ENCODE results near the gene UBAP1L. TPM values are rescaled to one million over a fixed set of nuclear protein-coding genes. Genes with fewer than 3 reads are reported as not detected.
"Not testable (repeated sequence)": the region's sequence is repeated elsewhere in the genome, so short reads cannot be mapped to it uniquely, and the experiment has no call there.

The UBAP1L gene
- total and polyA plus RNA-seq, 2 donors (not counting 3 experiments of a cell fraction or from before 2014, with no cell fraction given), result 1.9 to 5.0 TPM

DNA sequence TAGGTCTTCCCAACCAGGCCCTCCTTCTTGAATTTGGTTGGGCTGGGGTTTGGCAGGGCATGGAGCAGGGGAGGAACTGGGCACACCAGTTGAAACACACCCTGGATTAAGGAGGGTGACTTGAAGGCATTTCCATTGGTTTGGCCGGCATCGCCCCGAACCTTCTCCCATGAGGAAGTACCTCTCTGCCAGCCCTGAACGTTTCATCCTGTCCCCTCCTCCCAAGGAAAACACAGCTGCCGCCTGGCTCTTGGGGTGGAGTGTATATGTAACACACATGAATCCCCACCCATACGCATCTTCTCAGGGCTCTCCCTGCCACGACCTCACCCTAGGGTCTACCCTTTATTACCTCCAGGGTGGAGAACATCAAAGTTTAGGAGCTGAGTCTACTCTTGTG is 14.6 kb downstream of the UBAP1L start:
- Histone ChIP-seq H2AFZ (ENCODE audit: low read depth, low read length) (no peak overlapping the region), H3K9ac (replicated peaks; ENCODE audit: extremely low read depth, insufficient read depth, low read length) (no peak overlapping the region), H3K4me2 (ENCODE audit: insufficient read depth, low read length) (no peak overlapping the region), H4K20me1 (replicated peaks; ENCODE audit: control insufficient read depth, extremely low read depth, insufficient read depth, low read length) (no peaks in the 10 kb centered on the region), H3K4me3 (replicated peaks in 1 of 3; ENCODE audit: insufficient read depth in 1 of 3, low read depth in 1 of 3, low read length in 3 of 3) (no peak overlapping the region), H3K9me3 (replicated peaks; ENCODE audit: control insufficient read depth, insufficient read depth, low read length) (no peaks in the 10 kb centered on the region), H3K9me1 (replicated peaks; ENCODE audit: control insufficient read depth, extremely low read depth, insufficient read depth, low read length) (no peaks in the 10 kb centered on the region), H3K4me1 (ENCODE audit: control insufficient read depth, extremely low read depth, insufficient read depth, low read length) (no peaks in the 10 kb centered on the region), H3K27me3 (ENCODE audit: control insufficient read depth in 2 of 2, insufficient read depth in 2 of 2, low read length in 2 of 2) (no peaks in the 10 kb centered on the region), H3K36me3 (ENCODE audit: control insufficient read depth in 2 of 2, extremely low read depth in 1 of 2, insufficient read depth in 2 of 2, low read length in 2 of 2) (peaks cover 0 to 9% of the 10 kb centered on the region in 2 experiments), H3K79me2 (ENCODE audit: control insufficient read depth, insufficient read depth, low read length) (no peaks in the 10 kb centered on the region), H3K27ac (ENCODE audit: insufficient read depth, low read depth, low read length) (no peak overlapping the region)
- FAIRE-seq (no peak), DNase-seq (ENCODE audit: low read depth, low spot score) (no peak)
- TF ChIP-seq MAX (IDR thresholded peaks at IDR 0.05; ENCODE audit: insufficient read depth, insufficient read length), result no peak
- no peak for TF ChIP-seq CTCF (IDR thresholded peaks at IDR 0.05; ENCODE audit: extremely low read depth in 1 of 2, insufficient read depth in 1 of 2, low read depth in 1 of 2, low read length in 2 of 2)
- TF ChIP-seq JUN (IDR thresholded peaks at IDR 0.05; ENCODE audit: borderline replicate concordance, insufficient read depth, insufficient read length, low read depth), result no peak
- no peak for TF ChIP-seq EZH2 (IDR thresholded peaks at IDR 0.05; ENCODE audit: borderline replicate concordance, low read depth, low read length, severe bottlenecking)
- TF ChIP-seq FOS (IDR thresholded peaks at IDR 0.05; ENCODE audit: borderline replicate concordance, insufficient read depth, low read length), result no peak
- TF ChIP-seq MYC (IDR thresholded peaks at IDR 0.05; ENCODE audit: low read depth, low read length), result no peak
- no peak for TF ChIP-seq GATA2 (IDR thresholded peaks at IDR 0.05; ENCODE audit: insufficient read depth, insufficient read length, low read depth, low read length)
- TF ChIP-seq POLR2AphosphoS5 (IDR thresholded peaks at IDR 0.05; ENCODE audit: insufficient read depth, low read depth, low read length), result no peak
- no peak for TF ChIP-seq POLR2A (IDR thresholded peaks at IDR 0.05; ENCODE audit: low read depth, low read length)
- no TSS peak for BruUV-seq (replicated peaks)
- CTCF ChIA-PET, result interaction anchor here (2.1 to 5.4 kb wide), 4 partner anchors 15 to 58 kb away, joined by 14 to 64 read pairs (median 37); partner anchors contain the start of gene KBTBD13
- POLR2A ChIA-PET, result no interaction called here
- intact Hi-C loops (cut with micrococcal nuclease), result no loop called here
- dilution Hi-C loops (cut with MboI; ENCODE audit: extremely low pct_ligation_motif_present, low sequenced_read_pairs), result no loop called here

DNA sequence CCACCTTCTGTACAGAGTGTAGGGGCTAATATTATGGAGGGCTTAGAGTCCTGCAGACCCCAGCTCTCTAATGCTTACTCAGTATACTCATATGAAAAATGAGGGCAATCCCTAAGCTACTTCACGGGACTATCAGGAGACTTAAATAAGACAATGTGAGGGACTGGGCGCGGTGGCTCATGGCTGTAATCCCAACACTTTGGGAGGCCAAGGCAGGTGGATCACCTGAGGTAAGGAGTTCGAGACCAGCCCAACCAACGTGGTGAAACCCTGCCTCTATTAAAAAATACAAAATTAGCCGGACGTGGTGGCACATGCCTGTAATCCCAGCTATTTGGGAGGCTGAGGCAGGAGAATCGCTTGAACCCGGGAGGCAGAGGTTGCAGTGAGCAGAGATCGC is 15.2 kb downstream of the UBAP1L start:
- H3K4me2 ChIP-seq (ENCODE audit: insufficient read depth, low read length); H3K27ac ChIP-seq (ENCODE audit: insufficient read depth, low read depth, low read length); DNase-seq (ENCODE audit: low read depth, low spot score); dilution Hi-C loops (cut with MboI; ENCODE audit: extremely low pct_ligation_motif_present, low sequenced_read_pairs); FAIRE-seq; intact Hi-C loops (cut with micrococcal nuclease); H3K36me3 ChIP-seq (ENCODE audit: control insufficient read depth in 2 of 2, extremely low read depth in 1 of 2, insufficient read depth in 2 of 2, low read length in 2 of 2); H2AFZ ChIP-seq (ENCODE audit: low read depth, low read length); H3K9ac ChIP-seq (replicated peaks; ENCODE audit: extremely low read depth, insufficient read depth, low read length); H4K20me1 ChIP-seq (replicated peaks; ENCODE audit: control insufficient read depth, extremely low read depth, insufficient read depth, low read length); H3K27me3 ChIP-seq (ENCODE audit: control insufficient read depth in 2 of 2, insufficient read depth in 2 of 2, low read length in 2 of 2); H3K9me1 ChIP-seq (replicated peaks; ENCODE audit: control insufficient read depth, extremely low read depth, insufficient read depth, low read length); BruUV-seq (replicated peaks); H3K9me3 ChIP-seq (replicated peaks; ENCODE audit: control insufficient read depth, insufficient read depth, low read length); H3K79me2 ChIP-seq (ENCODE audit: control insufficient read depth, insufficient read depth, low read length); H3K4me3 ChIP-seq (replicated peaks in 1 of 3; ENCODE audit: insufficient read depth in 1 of 3, low read depth in 1 of 3, low read length in 3 of 3); H3K4me1 ChIP-seq (ENCODE audit: control insufficient read depth, extremely low read depth, insufficient read depth, low read length): not testable (repeated sequence)
- CTCF ChIA-PET, result interaction anchor here (2.1 to 5.4 kb wide), 3 partner anchors 14 to 45 kb away, joined by 14 to 64 read pairs (median 59); partner anchors contain the start of gene KBTBD13
- POLR2A ChIA-PET, result interaction anchor here (0.5 kb wide), 1 partner anchor 278 kb away, joined by 10 read pairs; no protein-coding TSS in a partner anchor
